ENCODE results near the gene NTN1. TPM values are rescaled to one million over a fixed set of nuclear protein-coding genes. Genes with fewer than 3 reads are reported as not detected.

The NTN1 gene
- total RNA-seq, 2 donors from 2014 or later = 3.6 to 4.0 TPM

GRCh38 chr17:9185142-9185541 is 163.8 kb downstream of the NTN1 start:
- intact Hi-C loops (cut with DNase I) = loop anchor here (10.0 kb wide), 1 partner anchor 60 kb away; no protein-coding TSS in a partner anchor
- WGBS, 2 donors = 54 to 55% methylated on average over 9 of the region's 9 CpGs
- Histone ChIP-seq H3K27ac (peak overlapping the region; percentile 12 to 49 (median 38)), H3K4me3 (no peak overlapping the region), H3K36me3 (replicated peaks in 1 of 2; ENCODE audit: insufficient read depth in 1 of 2, low read depth in 2 of 2) (no peaks in the 10 kb centered on the region), H3K27me3 (no peaks in the 10 kb centered on the region), H3K9me3 (no peaks in the 10 kb centered on the region), H3K4me1 (peaks cover 10% of the 10 kb centered on the region)
- peak; percentile 48 for ATAC-seq
- DNase-seq = peak in 2 of 4 donors; percentile 25 to 29
- TF ChIP-seq CTCF (IDR thresholded peaks at IDR 0.05) (no peak), POLR2A (IDR thresholded peaks at IDR 0.05) (no peak)

DNA sequence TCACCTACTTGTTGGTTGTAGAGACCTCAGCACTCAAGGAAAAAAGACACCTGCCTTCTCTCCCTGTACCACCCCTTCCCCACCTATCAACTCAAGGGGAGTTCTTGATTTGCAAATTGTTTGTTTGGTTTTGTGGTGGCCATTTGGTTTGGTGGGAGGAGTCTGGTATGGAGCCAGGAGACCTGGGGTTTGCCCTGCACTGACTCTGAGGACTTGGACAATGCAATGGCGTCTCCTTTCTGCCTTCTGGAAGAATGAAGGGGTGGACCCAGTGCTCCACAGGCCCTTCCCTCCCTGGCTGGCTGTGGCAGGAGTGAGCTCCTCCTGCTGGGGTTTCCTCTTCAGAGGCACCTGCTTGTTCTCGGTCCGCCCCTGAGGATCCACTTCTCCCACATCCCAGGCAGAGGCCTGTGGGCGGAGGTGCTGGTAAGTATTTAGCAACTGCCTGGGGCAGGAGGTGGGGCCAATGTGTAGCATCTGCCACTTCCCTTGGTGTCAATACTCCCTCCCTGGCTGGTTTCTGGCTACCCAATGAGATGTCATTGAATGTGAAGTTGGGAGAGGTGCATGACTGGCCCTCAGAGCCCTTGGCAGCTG is 164.5 kb downstream of the NTN1 start:
- Histone ChIP-seq H3K4me3 (no peak overlapping the region), H3K9me3 (no peaks in the 10 kb centered on the region), H3K27me3 (no peaks in the 10 kb centered on the region), H3K27ac (peak overlapping the region; percentile 12 to 49 (median 38)), H3K36me3 (replicated peaks in 1 of 2; ENCODE audit: insufficient read depth in 1 of 2, low read depth in 2 of 2) (no peaks in the 10 kb centered on the region), H3K4me1 (peaks cover 10% of the 10 kb centered on the region)
- ATAC-seq (no peak), DNase-seq (no peak)
- TF ChIP-seq POLR2A (IDR thresholded peaks at IDR 0.05) (no peak), CTCF (IDR thresholded peaks at IDR 0.05) (no peak)
- 77 to 100% methylated on average over 2 to 4 of the region's 4 CpGs for WGBS, 2 donors
- intact Hi-C loops (cut with DNase I) = loop anchor here (10.0 kb wide), 1 partner anchor 61 kb away; no protein-coding TSS in a partner anchor

DNA sequence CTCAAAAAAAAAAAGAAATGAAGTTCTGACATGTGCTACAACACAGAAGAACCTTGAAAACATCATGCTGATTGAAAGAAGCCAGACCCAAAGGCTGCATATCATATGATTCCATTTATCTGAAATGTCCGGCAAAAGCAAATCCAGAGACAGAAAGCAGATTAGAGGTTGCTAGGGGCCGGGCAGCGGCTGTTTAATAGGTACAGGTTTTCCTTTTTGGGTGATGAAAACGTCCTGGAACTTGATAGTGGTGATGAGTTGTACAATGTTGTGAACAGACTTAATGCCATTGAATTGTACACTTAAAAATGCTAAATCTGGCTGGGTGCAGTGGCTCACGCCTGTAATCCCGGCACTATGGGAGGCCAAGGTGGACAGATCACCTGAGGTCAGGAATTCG is 166.5 kb downstream of the NTN1 start:
- intact Hi-C loops (cut with DNase I) = loop anchor here (10.0 kb wide), 1 partner anchor 63 kb away; no protein-coding TSS in a partner anchor
- TF ChIP-seq CTCF (IDR thresholded peaks at IDR 0.05) = no peak
- TF ChIP-seq POLR2A (IDR thresholded peaks at IDR 0.05) = no peak
- Histone ChIP-seq H3K27me3 (no peaks in the 10 kb centered on the region), H3K4me3 (no peak overlapping the region), H3K9me3 (no peaks in the 10 kb centered on the region), H3K27ac (no peak overlapping the region), H3K36me3 (replicated peaks in 1 of 2; ENCODE audit: insufficient read depth in 1 of 2, low read depth in 2 of 2) (no peaks in the 10 kb centered on the region), H3K4me1 (peaks cover 10% of the 10 kb centered on the region)
- ATAC-seq (no peak), DNase-seq (no peak)
- 76 to 84% methylated on average over 7 of the region's 7 CpGs for WGBS, 2 donors

DNA sequence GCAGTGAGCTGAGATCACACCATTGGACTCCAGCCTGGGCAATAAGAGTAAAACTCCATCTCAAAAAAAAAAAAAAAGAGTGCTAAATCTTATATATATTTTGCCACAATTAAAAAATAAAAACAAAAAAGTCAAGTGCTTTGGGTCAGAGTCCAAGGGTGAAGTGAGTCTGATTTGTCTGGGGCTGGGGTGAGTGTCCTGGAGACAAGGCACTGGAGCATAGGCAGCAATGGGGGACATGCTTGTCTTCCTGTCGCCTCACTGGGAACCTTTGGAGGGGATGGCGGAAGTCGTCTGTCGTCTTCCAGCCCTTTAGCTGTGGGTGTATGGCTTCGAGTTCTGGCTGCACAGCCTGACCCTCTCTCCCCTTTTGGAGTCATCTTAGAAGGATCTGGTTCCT is 167.1 kb downstream of the NTN1 start:
- peaks cover 10% of the 10 kb centered on the region for H3K4me1 ChIP-seq
- no peaks in the 10 kb centered on the region for H3K9me3 ChIP-seq
- TF ChIP-seq POLR2A (IDR thresholded peaks at IDR 0.05) (no peak), CTCF (IDR thresholded peaks at IDR 0.05) (no peak)
- ATAC-seq (no peak), DNase-seq (no peak)
- H3K36me3 ChIP-seq (replicated peaks in 1 of 2; ENCODE audit: insufficient read depth in 1 of 2, low read depth in 2 of 2) = no peaks in the 10 kb centered on the region
- no peak overlapping the region for H3K27ac ChIP-seq
- H3K4me3 ChIP-seq = no peak overlapping the region
- WGBS, 2 donors = 85 to 93% methylated on average over 5 of the region's 5 CpGs
- H3K27me3 ChIP-seq = no peaks in the 10 kb centered on the region
- intact Hi-C loops (cut with DNase I) = loop anchor here (10.0 kb wide), 1 partner anchor 64 kb away; no protein-coding TSS in a partner anchor

DNA sequence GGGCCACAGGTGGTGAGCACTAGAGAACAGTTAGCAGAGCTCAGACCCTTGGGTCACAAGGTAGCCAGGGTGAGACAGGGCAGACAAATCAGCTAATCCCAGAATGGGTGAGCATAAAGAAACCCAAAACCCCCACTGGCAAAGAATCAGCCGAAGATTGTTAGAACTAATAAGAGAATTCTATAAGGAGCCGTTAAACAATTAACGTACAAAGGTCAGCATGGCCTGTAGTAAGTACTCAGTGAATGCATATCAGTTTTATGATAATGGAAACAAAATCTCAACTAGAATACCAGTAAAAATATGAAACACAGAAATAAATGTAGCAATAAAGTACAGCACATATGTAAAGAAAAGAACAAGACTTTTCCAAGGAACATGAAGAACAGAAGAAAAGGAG is 168.6 kb downstream of the NTN1 start:
- Histone ChIP-seq H3K9me3 (no peaks in the 10 kb centered on the region), H3K27ac (no peak overlapping the region), H3K36me3 (replicated peaks in 1 of 2; ENCODE audit: insufficient read depth in 1 of 2, low read depth in 2 of 2) (no peaks in the 10 kb centered on the region), H3K27me3 (no peaks in the 10 kb centered on the region), H3K4me1 (peaks cover 10% of the 10 kb centered on the region), H3K4me3 (no peak overlapping the region)
- TF ChIP-seq POLR2A (IDR thresholded peaks at IDR 0.05) = no peak
- TF ChIP-seq CTCF (IDR thresholded peaks at IDR 0.05) = no peak
- WGBS, 2 donors = 74 to 78% methylated on average over 3 of the region's 3 CpGs
- intact Hi-C loops (cut with DNase I) = loop anchor here (10.0 kb wide), 1 partner anchor 65 kb away; no protein-coding TSS in a partner anchor
- ATAC-seq (no peak), DNase-seq (no peak)
